Ovary (tissue), 9 donors: ENCODE data around the gene WNT7A. TPM values are rescaled to one million over a fixed set of nuclear protein-coding genes. Genes with fewer than 3 reads are reported as not detected.

Source experiments
- DNase-seq, 5 donors: peaks; one replicate each; pipeline ENCODE4 v3.0.0-alpha.2; 2019 to 2020
- H3K27ac ChIP-seq, 2 donors: fragments of 200-600 bp; one replicate each; pipeline versions ENCODE4 v1.5.1 to v1.8.0; 2019 to 2022
- H3K27me3 ChIP-seq: fragments of 200-600 bp; one replicate; pipeline ENCODE4 v1.8.0; 2022
- H3K36me3 ChIP-seq: fragments of 200-600 bp; sonication (generic); one replicate; pipeline ENCODE4 v1.5.1; 2019
- H3K4me1 ChIP-seq: one replicate; pipeline ENCODE4 v1.8.1; 2013; ENCODE audit warnings: mild to moderate bottlenecking, moderate library complexity; ENCODE audit not compliant: insufficient read depth
- H3K4me3 ChIP-seq: fragments of 200-600 bp; sonication (generic); one replicate; pipeline ENCODE4 v1.5.1; 2017
- H3K9me3 ChIP-seq, 2 donors: fragments of 200-600 bp in 1 of 2; sonication (generic) in 1 of 2; one replicate each; pipeline versions ENCODE4 v1.5.1 to v1.8.1; 2013 to 2019; ENCODE audit warnings: mild to moderate bottlenecking in 1 of 2, moderate library complexity in 1 of 2
- EP300 ChIP-seq: sonication (generic); formaldehyde crosslinking; IDR thresholded peaks from one replicate; pipeline ENCODE4 v1.6.1; 2017; ENCODE audit warnings: antibody characterized with exemption
- POLR2A ChIP-seq: fragments of 450-650 bp; IDR thresholded peaks from one replicate; pipeline ENCODE4 v1.6.1; 2017; ENCODE audit warnings: antibody characterized with exemption, mild to moderate bottlenecking, moderate library complexity
- WGBS, 3 donors: extraction: QIAGEN DNeasy Blood & Tissue Kit in 1 of 3; methylation state at CpG; one replicate each; pipeline versions ENCODE4 v1.1.5 to v1.1.7; 2013 to 2017; 5-methylcytosine and 5-hydroxymethylcytosine counted together
- intact Hi-C, 4 donors: fragments of 100-400 bp; cut with DNase I; formaldehyde crosslinking; loops; one replicate each; pipeline versions ENCODE4 v1.11.0 to v1.15.1; 2022 to 2023
- polyA plus RNA-seq, 2 donors: library from polyadenylated mRNA; stranded (reverse); fragments of 200-250 nt in 1 of 2; fragments of 350-450 nt in 1 of 2; fragmentation: Illumina TruSeq in 1 of 2; extraction: RNeasy Lipid Tissue Mini Kit (QIAGEN cat#74804) in 1 of 2; gene quantifications; one replicate each; pipeline ENCODE4 v1.2.3, GENCODE V29; 2013 to 2014
- total RNA-seq, 7 donors: library from RNA; depleted of rRNA in 2 of 7; stranded (reverse); fragments of >200 nt in 2 of 7; fragmentation: NEBNext Ultra II Directional in 3 of 7; extraction: Animal tissue kit (Norgen Biotek cat#: 25700) in 3 of 7; gene quantifications; one replicate each; pipeline versions ENCODE4 v1.1.0 to v1.2.4, GENCODE V29; 2016 to 2023
- TF ChIP-seq, protein P1 (sequence below), 3 donors: fragments of 450-650 bp in 2 of 3; fragments of 200-600 bp in 1 of 3; IDR thresholded peaks; one replicate each; pipeline versions ENCODE4 v1.5.1 to v1.8.0; 2016 to 2022; ENCODE audit warnings: antibody characterized with exemption in 3 of 3, mild to moderate bottlenecking in 1 of 3
- donor health status: DM: no; HTN: no; CAD: no; lungs with moderate emphysema.
- donor health status: DM: no; HTN: no; CAD: no.
- donor health status: Bipolar disorder and iron deficiency.
- donor health status: DM: yes; HTN: yes; CAD: no.
- donor health status: DM: no; HTN: no; CAD: no.
- donor health status: DM: yes; HTN: yes; CAD: no.

WNT7A gene
- total and polyA plus RNA-seq, 9 donors, result 0.22 to 0.83 (median 0.34) TPM; not detected in 6

DNA sequence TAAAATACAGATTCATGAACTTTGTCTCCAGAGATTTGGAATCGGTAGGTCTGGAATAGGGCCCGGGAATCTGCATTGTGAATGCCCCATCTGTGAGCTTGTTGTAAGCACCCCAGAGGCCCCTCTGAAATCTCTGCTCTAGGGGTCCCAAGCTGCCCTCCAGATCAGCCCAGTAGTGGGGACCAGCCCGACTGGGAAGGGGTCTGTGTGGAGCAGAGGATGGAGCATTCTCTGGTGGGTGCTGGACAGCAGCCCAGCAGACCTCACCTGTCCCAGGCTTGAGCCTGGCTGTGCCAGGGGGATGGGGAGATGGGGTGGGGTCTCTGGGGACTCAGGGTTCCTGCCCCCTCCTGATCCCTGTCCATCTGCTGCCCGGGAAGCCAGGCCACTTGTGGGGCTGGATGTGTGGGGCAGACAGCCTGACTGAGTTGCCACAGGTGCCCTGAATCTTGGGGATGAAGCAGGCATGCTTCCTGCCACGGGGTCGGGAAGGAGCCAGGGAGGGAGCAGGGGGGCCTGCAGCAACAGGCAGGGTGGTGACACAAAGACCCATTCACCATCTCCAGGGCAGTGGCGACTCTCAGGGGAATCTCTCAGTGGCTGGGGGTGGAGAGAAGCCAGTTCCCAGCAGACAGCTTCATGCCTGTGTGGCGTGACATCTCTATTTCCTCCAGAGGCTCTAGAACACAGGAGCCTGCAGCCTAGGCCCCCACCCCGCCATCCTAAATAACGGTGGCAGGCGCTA is 99.3 kb downstream of the WNT7A start:
- no peaks in the 10 kb centered on the region for H3K36me3 ChIP-seq
- peak in 1 of 5 donors; percentile 8 for DNase-seq
- no peaks in the 10 kb centered on the region for H3K27me3 ChIP-seq
- no peaks in the 10 kb centered on the region for H3K4me1 ChIP-seq
- WGBS, 3 donors, result 47 to 54% (median 53%) methylated on average over 11 of the region's 11 CpGs
- H3K4me3 ChIP-seq, result no peak overlapping the region
- intact Hi-C loops, result no loop called here
- TF ChIP-seq, protein P1, sequence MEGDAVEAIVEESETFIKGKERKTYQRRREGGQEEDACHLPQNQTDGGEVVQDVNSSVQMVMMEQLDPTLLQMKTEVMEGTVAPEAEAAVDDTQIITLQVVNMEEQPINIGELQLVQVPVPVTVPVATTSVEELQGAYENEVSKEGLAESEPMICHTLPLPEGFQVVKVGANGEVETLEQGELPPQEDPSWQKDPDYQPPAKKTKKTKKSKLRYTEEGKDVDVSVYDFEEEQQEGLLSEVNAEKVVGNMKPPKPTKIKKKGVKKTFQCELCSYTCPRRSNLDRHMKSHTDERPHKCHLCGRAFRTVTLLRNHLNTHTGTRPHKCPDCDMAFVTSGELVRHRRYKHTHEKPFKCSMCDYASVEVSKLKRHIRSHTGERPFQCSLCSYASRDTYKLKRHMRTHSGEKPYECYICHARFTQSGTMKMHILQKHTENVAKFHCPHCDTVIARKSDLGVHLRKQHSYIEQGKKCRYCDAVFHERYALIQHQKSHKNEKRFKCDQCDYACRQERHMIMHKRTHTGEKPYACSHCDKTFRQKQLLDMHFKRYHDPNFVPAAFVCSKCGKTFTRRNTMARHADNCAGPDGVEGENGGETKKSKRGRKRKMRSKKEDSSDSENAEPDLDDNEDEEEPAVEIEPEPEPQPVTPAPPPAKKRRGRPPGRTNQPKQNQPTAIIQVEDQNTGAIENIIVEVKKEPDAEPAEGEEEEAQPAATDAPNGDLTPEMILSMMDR (IDR thresholded peaks at IDR 0.05), result no peak
- TF ChIP-seq POLR2A (no peak), EP300 (no peak)
- no peak overlapping the region for H3K27ac ChIP-seq
- H3K9me3 ChIP-seq, result no peaks in the 10 kb centered on the region

- H3K27ac ChIP-seq, result no peak overlapping the region
- intact Hi-C loops, result no loop called here
- no peaks in the 10 kb centered on the region for H3K9me3 ChIP-seq
- WGBS, 3 donors, result 74 to 81% (median 79%) methylated on average over 4 of the region's 4 CpGs
- H3K4me1 ChIP-seq, result no peaks in the 10 kb centered on the region
- no peaks in the 10 kb centered on the region for H3K27me3 ChIP-seq
- H3K4me3 ChIP-seq, result no peak overlapping the region
- H3K36me3 ChIP-seq, result no peaks in the 10 kb centered on the region
- DNase-seq, result peak in 1 of 5 donors; percentile 4
- no peak for TF ChIP-seq POLR2A
- no peak for TF ChIP-seq EP300
- TF ChIP-seq, protein P1 (IDR thresholded peaks at IDR 0.05), result no peak
Measured at GRCh38 chr3:13776253-13777050, 103.4 kb downstream of the WNT7A start.

GRCh38 chr3:13772885-13773745 is 106.8 kb downstream of the WNT7A start:
- 81 to 87% (median 83%) methylated on average over 18 of the region's 18 CpGs for WGBS, 3 donors
- no peak overlapping the region for H3K27ac ChIP-seq

More at GRCh38 chr3:13772885-13773745, 106.8 kb downstream of the WNT7A start:
- H3K27me3 ChIP-seq, result no peaks in the 10 kb centered on the region
- H3K9me3 ChIP-seq, result no peaks in the 10 kb centered on the region
- TF ChIP-seq, protein P1 (IDR thresholded peaks at IDR 0.05), result no peak
- TF ChIP-seq POLR2A, result no peak
- TF ChIP-seq EP300, result no peak
- no peak overlapping the region for H3K4me3 ChIP-seq
- no peaks in the 10 kb centered on the region for H3K36me3 ChIP-seq
- intact Hi-C loops, result no loop called here
- H3K4me1 ChIP-seq, result no peaks in the 10 kb centered on the region
- DNase-seq, result no peak
